SK-N-MC (cell line): ENCODE results near the gene PCDHGB4.

Source experiments
- EZH2 ChIP-seq: fragments of 200-600 bp; sonication (generic); IDR thresholded peaks from one replicate; pipeline ENCODE4 v1.6.1; 2017; ENCODE audit warnings: antibody characterized with exemption
- FOXP2 ChIP-seq: optimal IDR thresholded peaks from 2 replicates; pipeline ENCODE3; 2011; ENCODE audit warnings: mild to moderate bottlenecking, moderate library complexity; ENCODE audit not compliant: insufficient read depth; ENCODE audit errors: extremely low read length, control extremely low read depth
- POLR2AphosphoS5 ChIP-seq: IDR thresholded peaks from 2 replicates; pipeline ENCODE4 v1.6.1; 2012; ENCODE audit warnings: mild to moderate bottlenecking, low read depth, low read length, borderline replicate concordance

GRCh38 chr5:141430332-141431113 is 43.0 kb downstream of the PCDHGB4 start, which contains the start of gene PCDHGA12:
- TF ChIP-seq EZH2, result no peak
- TF ChIP-seq POLR2AphosphoS5, result no peak
- TF ChIP-seq FOXP2, result no peak
